HG03039 (cell line): ENCODE results near the gene ARRDC2.

Experiments used
- ATAC-seq: cut with Tn5 transposase; IDR thresholded peaks from one replicate; pipeline ENCODE4 v1.9.1; 2021; ENCODE audit warnings: mild to moderate bottlenecking, moderate library complexity; ENCODE audit not compliant: unreplicated experiment

Gene ARRDC2

GRCh38 chr19:18057557-18057956 lies 49.6 kb downstream of the ARRDC2 start:
- ATAC-seq: no peak

- no peak for ATAC-seq
Observed at GRCh38 chr19:18058208-18059009, 50.4 kb downstream of the ARRDC2 start.

- ATAC-seq: no peak
Observed at GRCh38 chr19:18059297-18059696, 51.3 kb downstream of the ARRDC2 start.

GRCh38 chr19:18059902-18060301 lies 51.9 kb downstream of the ARRDC2 start:
- ATAC-seq: no peak

- ATAC-seq: no peak
Observed at GRCh38 chr19:18060472-18060871, 52.5 kb downstream of the ARRDC2 start.

- ATAC-seq: no peak
Observed at GRCh38 chr19:18062028-18062427, 54.1 kb downstream of the ARRDC2 start.

GRCh38 chr19:18063463-18063862 lies 55.5 kb downstream of the ARRDC2 start:
- no peak for ATAC-seq
